Colonic mucosa (tissue), 4 donors: ENCODE measurements around the gene IFNB1. TPM values are rescaled to one million over a fixed set of nuclear protein-coding genes. Genes with fewer than 3 reads are reported as not detected.

ENCODE experiments used
- DNase-seq: peaks from one replicate; pipeline ENCODE4 v3.0.0-alpha.2; 2020
- H3K27ac ChIP-seq: fragments of 200-600 bp; one replicate; pipeline ENCODE4 v1.8.0; 2021
- H3K27me3 ChIP-seq: fragments of 200-600 bp; one replicate; pipeline ENCODE4 v1.8.0; 2021
- H3K36me3 ChIP-seq: fragments of 200-600 bp; one replicate; pipeline ENCODE4 v1.8.0; 2021
- H3K4me1 ChIP-seq: fragments of 200-600 bp; one replicate; pipeline ENCODE4 v1.8.0; 2021; ENCODE audit warnings: mild to moderate bottlenecking
- H3K4me3 ChIP-seq: fragments of 200-600 bp; one replicate; pipeline ENCODE4 v1.8.0; 2021
- H3K9ac ChIP-seq, 2 donors: one replicate each; pipeline ENCODE4 v1.7.0; 2013; ENCODE audit warnings: control low read depth in 2 of 2, low read depth in 2 of 2, low read length in 2 of 2
- H3K9me3 ChIP-seq: fragments of 200-600 bp; one replicate; pipeline ENCODE4 v1.8.0; 2021
- CTCF ChIP-seq: fragments of 200-600 bp; IDR thresholded peaks from one replicate; pipeline ENCODE4 v1.8.0; 2022; ENCODE audit warnings: antibody characterized with exemption, mild to moderate bottlenecking
- intact Hi-C: fragments of 100-400 bp; cut with DNase I; formaldehyde crosslinking; loops from one replicate; pipeline ENCODE4 v1.14.1; 2022
- total RNA-seq, 2 donors: library from RNA; stranded (reverse); fragmentation: NEBNext Ultra II Directional in 1 of 2; extraction: Animal tissue kit (Norgen Biotek cat#: 25700) in 1 of 2; gene quantifications; one replicate each; pipeline ENCODE4 v1.2.1, GENCODE V29; 2021
- donor health status: healthy.
- donor health status: DM: no; HTN: no; CAD: no.
- donor health status: DM: no; HTN: no; CAD: no.

IFNB1 gene
- total RNA-seq, 2 donors from 2014 or later = not detected

- H3K4me1 ChIP-seq = no peaks in the 10 kb centered on the region
- intact Hi-C loops = no loop called here
- H3K27me3 ChIP-seq = no peaks in the 10 kb centered on the region
- H3K9ac ChIP-seq = peak within 1 kb of the TSS; percentile 4 to 71
- peak within 1 kb of the TSS; percentile 49 for H3K4me3 ChIP-seq
- H3K27ac ChIP-seq = peak within 1 kb of the TSS; percentile 77
- H3K36me3 ChIP-seq = no peaks in the 10 kb centered on the region
- peak; percentile 61 for DNase-seq
- H3K9me3 ChIP-seq = no peaks in the 10 kb centered on the region
- TF ChIP-seq CTCF = no peak
Observed at GRCh38 chr9:21031091-21031807, 46.5 kb downstream of the IFNB1 start, which contains the start of gene HACD4. Gene HACD4 (minus strand): TSS chr9:21031640. CDS start chr9:21031590, 50 bp downstream.

GRCh38 chr9:21030389-21031035 is 47.2 kb downstream of the IFNB1 start:
- H3K27ac ChIP-seq = peak overlapping the region; percentile 77
- peak overlapping the region; percentile 49 for H3K4me3 ChIP-seq
- no peaks in the 10 kb centered on the region for H3K36me3 ChIP-seq
- no peak for DNase-seq
- H3K4me1 ChIP-seq = no peaks in the 10 kb centered on the region
- H3K27me3 ChIP-seq = no peaks in the 10 kb centered on the region
- peak overlapping the region; percentile 4 to 71 for H3K9ac ChIP-seq
- H3K9me3 ChIP-seq = no peaks in the 10 kb centered on the region
- intact Hi-C loops = no loop called here
- no peak for TF ChIP-seq CTCF

GRCh38 chr9:21029661-21030060 is 48.1 kb downstream of the IFNB1 start:
- Histone ChIP-seq H3K27me3 (no peaks in the 10 kb centered on the region), H3K4me1 (no peaks in the 10 kb centered on the region), H3K36me3 (no peaks in the 10 kb centered on the region), H3K9me3 (no peaks in the 10 kb centered on the region), H3K4me3 (no peak overlapping the region), H3K27ac (no peak overlapping the region), H3K9ac (no peak overlapping the region)
- intact Hi-C loops = no loop called here
- no peak for DNase-seq
- TF ChIP-seq CTCF = no peak

GRCh38 chr9:21028466-21028865 is 49.3 kb downstream of the IFNB1 start:
- no peak overlapping the region for H3K27ac ChIP-seq
- H3K9me3 ChIP-seq = no peaks in the 10 kb centered on the region
- no peak for DNase-seq
- H3K36me3 ChIP-seq = no peaks in the 10 kb centered on the region
- H3K9ac ChIP-seq = no peak overlapping the region
- H3K4me1 ChIP-seq = no peaks in the 10 kb centered on the region
- no peak overlapping the region for H3K4me3 ChIP-seq
- H3K27me3 ChIP-seq = no peaks in the 10 kb centered on the region
- intact Hi-C loops = no loop called here
- TF ChIP-seq CTCF = no peak

GRCh38 chr9:21027295-21027694 is 50.4 kb downstream of the IFNB1 start:
- no peaks in the 10 kb centered on the region for H3K4me1 ChIP-seq
- intact Hi-C loops = no loop called here
- H3K27me3 ChIP-seq = no peaks in the 10 kb centered on the region
- H3K9me3 ChIP-seq = no peaks in the 10 kb centered on the region
- H3K27ac ChIP-seq = no peak overlapping the region
- no peak for DNase-seq
- H3K9ac ChIP-seq = no peak overlapping the region
- TF ChIP-seq CTCF = no peak
- no peaks in the 10 kb centered on the region for H3K36me3 ChIP-seq
- H3K4me3 ChIP-seq = no peak overlapping the region

Other genes starting within 250 kb of the IFNB1 start
- 1 to 10 TPM in 1 of 2 donors, under 1 TPM in 1; 0.67 to 2.5 TPM for gene HACD4, start 46.3 kb downstream of the IFNB1 start, total RNA-seq
- not detected for gene IFNW1, start 63.9 kb upstream of the IFNB1 start, total RNA-seq
- not detected for gene IFNA21, start 88.7 kb upstream of the IFNB1 start, total RNA-seq
- gene IFNA4, start 109.6 kb upstream of the IFNB1 start, total RNA-seq = not detected
- not detected for gene IFNA7, start 124.3 kb upstream of the IFNB1 start, total RNA-seq
- gene IFNA10, start 129.2 kb upstream of the IFNB1 start, total RNA-seq = not detected
- not detected for gene IFNA16, start 139.4 kb upstream of the IFNB1 start, total RNA-seq
- gene IFNA17, start 150.3 kb upstream of the IFNB1 start, total RNA-seq = not detected
- gene IFNA14, start 162.1 kb upstream of the IFNB1 start, total RNA-seq = not detected
- gene IFNA5, start 227.4 kb upstream of the IFNB1 start, total RNA-seq = not detected